GM18951 (cell line): ENCODE measurements around the gene SYT3.
"Not testable (repeated sequence)": the region's sequence is repeated elsewhere in the genome, so short reads cannot be mapped to it uniquely, and the experiment has no call there.

ENCODE experiments used
- POLR2A ChIP-seq: IDR thresholded peaks from 4 replicates; pipeline ENCODE4 v1.6.1; 2011; ENCODE audit warnings: mild to moderate bottlenecking; ENCODE audit not compliant: insufficient read length, insufficient read depth; ENCODE audit errors: extremely low read depth
- in situ Hi-C: fragments of 300-500 bp; cut with MboI; formaldehyde crosslinking; loops from one replicate; pipeline ENCODE4 v1.12.0; 2022; ENCODE audit warnings: low sequenced_read_pairs, mixed read lengths, inconsistent platforms; ENCODE audit not compliant: unreplicated experiment

SYT3 gene

DNA sequence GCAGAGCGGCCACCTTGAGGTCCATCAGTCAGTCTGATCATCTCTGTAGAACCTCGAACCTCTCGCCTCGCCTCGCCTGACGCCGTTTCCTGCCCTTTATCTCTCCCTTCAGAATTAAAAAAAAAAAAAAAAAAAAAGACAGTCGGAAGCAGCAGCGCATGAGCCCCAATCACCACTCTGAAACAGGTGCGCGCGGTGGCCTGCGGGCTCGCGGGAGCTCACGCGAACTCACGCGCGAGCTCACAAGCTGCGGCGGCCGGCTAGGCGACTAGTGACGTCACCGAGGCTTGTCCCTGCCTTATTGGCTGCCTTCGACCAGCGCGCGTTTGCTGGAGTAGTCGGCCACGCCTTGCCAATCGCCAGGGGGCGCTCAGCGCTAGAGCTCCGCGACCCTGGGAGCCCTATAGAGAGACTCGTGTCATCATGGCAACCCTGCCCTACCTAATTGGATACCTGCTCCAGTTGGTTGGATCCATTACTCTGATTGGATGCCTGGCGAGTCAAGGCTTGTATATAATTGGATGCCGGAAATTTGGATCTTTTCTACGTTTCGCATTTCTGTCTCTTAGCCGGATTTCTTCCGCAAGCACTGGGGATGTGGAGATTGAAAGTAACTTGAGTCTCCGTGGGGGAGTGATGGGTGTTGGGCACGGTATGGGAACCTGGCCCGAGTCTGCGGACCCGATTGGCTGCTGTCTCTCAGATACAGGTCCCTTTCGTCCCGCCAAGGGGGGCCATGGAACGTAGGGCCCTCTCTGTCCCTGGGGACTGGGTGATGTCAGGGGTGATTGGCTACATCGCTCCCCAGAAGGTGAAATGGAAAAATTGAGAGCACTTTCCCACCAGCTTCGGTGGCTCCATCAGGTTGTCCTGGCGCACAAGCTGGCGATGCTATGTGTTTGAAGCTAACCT is 31.6 kb downstream of the SYT3 start:
- TF ChIP-seq POLR2A = no peak

GRCh38 chr19:50607388-50607787 is 32.3 kb downstream of the SYT3 start:
- in situ Hi-C loops = no loop called here
- no peak for TF ChIP-seq POLR2A

More for the DNA sequence above, 31.6 kb downstream of the SYT3 start:
- in situ Hi-C loops = no loop called here

GRCh38 chr19:50606059-50606836 is 33.4 kb downstream of the SYT3 start:
- in situ Hi-C loops = not testable (repeated sequence)

GRCh38 chr19:50604264-50605073 is 35.2 kb downstream of the SYT3 start:
- in situ Hi-C loops = not testable (repeated sequence)

GRCh38 chr19:50602935-50603334 is 36.7 kb downstream of the SYT3 start:
- in situ Hi-C loops = no loop called here
- no peak for TF ChIP-seq POLR2A

DNA sequence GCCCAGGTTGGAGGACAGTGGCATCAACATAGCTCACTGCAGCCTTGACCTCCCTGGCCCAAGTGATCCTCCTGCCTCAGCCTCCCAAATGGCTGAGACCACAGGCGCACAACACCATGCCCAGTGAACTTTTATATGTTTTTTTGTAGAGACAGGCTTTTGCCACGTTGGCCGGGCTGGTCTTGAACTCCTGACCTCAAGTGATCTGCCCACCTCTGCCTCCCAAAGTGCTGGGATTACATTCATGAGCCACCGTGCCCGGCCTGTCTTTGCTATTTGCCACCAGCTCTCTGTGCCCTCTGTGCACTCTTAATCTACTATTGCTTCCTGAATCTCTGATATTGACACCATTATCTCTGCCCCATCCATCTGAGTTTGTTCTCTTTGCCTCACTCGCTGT is 37.2 kb downstream of the SYT3 start:
- in situ Hi-C loops = no loop called here
- no peak for TF ChIP-seq POLR2A

DNA sequence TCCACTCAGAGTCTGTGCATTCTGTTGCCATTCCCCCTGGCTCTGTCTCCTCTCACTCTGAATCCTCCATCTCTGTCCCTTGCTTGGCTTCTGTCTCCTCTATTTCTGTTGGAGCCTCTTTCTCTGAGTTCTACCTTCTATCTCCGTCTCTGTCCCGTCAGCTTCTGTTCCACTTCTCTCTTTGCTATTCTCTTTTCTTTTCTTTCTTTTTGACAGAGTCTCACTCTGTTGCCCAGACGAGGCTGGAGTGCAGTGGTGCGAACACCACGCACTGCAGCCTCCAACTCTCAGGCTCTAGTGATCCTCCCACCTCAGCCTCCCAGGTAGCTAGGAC is 37.6 kb downstream of the SYT3 start:
- TF ChIP-seq POLR2A = no peak
- in situ Hi-C loops = no loop called here

DNA sequence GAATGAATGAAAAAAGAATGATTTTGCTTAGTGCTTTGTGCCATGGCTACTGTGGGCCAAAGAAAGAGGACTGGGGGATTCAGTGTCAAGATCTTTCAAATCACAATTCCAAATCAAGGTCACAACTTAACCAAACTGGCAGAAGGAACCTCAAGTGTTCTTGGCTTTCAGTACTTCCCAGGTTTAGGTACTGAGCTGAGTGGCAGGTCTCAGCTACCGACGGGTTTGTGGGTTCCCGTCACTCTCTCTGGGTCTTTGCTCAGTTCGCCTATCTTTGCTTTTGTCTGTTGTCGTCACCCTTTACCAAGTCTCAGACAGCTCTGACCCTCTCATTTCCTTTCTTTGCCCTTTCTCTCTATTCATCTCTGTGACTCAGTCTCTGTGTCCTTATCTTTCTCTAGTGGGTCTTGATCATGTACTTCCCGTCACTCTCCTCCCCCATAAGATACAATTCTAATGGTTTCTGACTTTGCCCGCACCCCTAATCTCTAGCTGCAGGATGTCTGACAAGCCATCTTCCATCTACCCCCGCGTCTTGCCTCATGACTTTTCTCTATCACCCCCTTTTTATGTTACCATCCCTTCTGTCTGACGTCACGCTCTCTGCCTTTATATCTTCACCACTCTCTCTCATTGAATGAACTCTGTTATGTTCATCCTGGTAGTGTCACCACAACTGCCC is 38.1 kb downstream of the SYT3 start:
- in situ Hi-C loops = no loop called here
- TF ChIP-seq POLR2A = no peak

DNA sequence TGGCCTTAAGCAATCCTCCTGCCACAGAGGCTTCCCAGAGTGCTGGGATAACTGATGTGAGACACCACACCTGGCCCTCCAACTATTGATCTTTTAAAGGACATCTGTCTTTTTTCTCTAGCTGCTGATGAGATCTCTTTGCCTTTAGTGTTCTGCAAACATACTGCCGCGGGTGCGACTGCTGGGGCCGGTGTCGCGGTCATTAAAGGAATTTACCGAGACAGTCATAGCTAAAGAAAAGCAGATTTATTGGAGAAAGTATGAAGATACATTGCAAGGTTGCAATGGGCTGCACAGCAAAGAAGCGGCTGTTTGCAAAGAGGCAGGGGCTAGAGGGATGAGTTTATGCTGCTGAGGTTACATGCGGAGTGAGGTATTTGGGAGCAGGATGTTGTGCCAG is 40.3 kb downstream of the SYT3 start:
- in situ Hi-C loops = no loop called here

DNA sequence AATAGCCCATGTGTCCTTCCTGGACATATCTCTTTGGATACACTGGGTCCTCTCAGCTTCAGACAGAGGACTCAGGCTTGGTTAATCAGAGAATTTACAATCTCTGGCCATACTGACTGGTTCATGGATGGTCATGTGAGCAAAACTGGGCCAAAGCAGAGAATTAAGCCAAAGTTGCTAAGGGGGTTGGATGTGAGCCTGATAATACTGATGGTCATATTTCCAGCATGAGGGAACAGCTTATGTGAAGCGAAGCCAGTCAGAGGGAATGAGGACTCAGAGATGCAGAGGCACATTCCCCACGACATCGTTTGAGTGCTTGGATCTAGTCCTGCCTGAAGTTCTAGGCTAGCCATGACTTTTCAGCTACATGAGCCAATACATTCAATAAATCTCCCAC is 49.5 kb downstream of the SYT3 start:
- in situ Hi-C loops = no loop called here
- TF ChIP-seq POLR2A = no peak

More for the DNA sequence above, 40.3 kb downstream of the SYT3 start:
- no peak for TF ChIP-seq POLR2A

GRCh38 chr19:50581795-50582660 is 57.7 kb downstream of the SYT3 start:
- in situ Hi-C loops = not testable (repeated sequence)

DNA sequence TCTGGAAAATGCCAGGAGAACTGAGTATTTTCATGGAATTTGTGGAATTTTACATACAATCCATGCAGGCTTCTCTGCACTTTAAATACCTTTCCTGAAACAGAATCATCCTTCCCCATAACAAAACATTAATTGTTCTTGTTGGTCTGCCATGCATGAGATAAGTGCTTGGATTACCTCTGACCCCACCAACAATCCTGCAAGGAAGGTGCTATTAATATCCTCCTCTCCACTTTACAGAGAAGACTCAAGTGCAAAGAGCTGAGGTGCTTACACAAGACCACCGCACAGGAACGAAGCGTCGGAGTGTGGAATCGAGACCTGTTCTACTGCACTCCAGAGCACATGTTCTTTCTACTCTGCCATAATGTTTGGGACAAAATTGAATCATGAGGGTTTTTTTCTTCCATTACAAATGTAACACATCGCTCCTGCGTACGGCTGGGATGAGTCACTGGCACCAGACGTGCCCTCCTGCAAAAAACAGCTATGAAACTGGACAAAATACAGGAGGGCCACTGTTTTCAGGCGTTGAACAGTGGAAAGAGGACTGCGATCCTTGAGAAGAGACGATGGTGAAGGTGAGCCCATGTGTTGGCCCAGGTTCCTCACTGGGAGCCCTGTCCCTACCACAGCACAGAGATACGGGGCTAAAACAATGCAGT is 58.6 kb downstream of the SYT3 start:
- no peak for TF ChIP-seq POLR2A
- in situ Hi-C loops = no loop called here
